Anterior cingulate cortex (tissue), 58 donors: Measurements from ENCODE around the gene ZNF514.
"Not testable (repeated sequence)": the region's sequence is repeated elsewhere in the genome, so short reads cannot be mapped to it uniquely, and the experiment has no call there.

Source experiments
- DNase-seq, 58 donors: peaks; one replicate each; lab custom pipeline; 2025; lab: John Stamatoyannopoulos, UW

ZNF514 gene

DNA sequence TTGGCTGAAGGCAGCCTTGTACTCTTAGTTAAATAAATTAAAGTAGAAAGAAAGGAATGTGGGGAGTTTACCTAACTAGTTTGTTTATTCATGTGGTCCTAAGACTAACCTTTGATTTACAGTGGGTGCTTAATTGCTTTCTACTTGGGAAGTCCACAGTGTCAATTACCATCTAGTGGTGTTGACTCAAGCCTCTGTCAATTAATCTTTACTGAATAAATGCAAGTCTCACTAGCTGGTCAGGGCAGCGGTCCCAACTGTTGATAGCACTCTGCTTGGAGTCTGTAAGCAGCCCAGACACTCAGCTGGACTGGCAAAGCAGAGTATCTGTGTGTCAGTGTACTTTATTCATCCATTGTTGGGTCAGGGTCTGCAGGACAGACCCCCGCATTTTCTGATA is 15.8 kb downstream of the ZNF514 start:
- DNase-seq: no peak

DNA sequence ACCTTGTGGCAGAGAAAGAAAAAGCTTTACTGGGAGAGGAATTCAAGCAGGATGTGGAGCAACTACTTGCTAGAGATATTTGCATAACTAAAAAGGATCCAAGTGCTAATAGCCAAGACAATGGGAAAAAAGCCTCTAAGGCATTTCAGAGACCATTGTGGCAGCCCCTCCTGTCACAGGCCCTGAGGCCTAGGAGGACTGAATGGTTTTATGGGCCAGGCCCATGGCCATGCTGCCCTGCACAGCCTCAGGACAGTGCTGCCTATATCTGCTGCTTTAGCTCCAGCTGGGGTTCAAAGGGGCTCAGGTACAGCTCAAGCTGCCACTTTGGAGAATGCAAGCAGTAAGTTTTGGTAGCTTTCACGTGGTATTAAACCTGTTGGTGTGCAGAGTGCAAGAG is 20.9 kb downstream of the ZNF514 start:
- no peak for DNase-seq

DNA sequence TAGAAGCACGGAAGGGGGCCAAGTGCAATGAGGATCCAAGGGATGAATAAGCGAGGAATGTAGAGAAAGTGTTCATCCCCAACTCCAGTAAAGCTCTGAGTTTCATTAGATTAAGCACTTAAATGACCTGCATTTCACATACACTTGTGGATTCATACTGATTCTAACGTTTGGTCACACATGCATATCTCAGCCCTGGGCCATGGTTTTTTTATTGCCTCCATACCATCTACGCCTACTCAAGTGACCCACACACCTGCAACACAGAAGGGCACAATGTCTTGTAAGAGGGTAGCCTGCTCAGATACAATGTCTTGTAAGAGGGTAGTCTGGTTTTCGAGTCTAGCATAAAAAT is 37.5 kb downstream of the ZNF514 start:
- DNase-seq: no peak

DNA sequence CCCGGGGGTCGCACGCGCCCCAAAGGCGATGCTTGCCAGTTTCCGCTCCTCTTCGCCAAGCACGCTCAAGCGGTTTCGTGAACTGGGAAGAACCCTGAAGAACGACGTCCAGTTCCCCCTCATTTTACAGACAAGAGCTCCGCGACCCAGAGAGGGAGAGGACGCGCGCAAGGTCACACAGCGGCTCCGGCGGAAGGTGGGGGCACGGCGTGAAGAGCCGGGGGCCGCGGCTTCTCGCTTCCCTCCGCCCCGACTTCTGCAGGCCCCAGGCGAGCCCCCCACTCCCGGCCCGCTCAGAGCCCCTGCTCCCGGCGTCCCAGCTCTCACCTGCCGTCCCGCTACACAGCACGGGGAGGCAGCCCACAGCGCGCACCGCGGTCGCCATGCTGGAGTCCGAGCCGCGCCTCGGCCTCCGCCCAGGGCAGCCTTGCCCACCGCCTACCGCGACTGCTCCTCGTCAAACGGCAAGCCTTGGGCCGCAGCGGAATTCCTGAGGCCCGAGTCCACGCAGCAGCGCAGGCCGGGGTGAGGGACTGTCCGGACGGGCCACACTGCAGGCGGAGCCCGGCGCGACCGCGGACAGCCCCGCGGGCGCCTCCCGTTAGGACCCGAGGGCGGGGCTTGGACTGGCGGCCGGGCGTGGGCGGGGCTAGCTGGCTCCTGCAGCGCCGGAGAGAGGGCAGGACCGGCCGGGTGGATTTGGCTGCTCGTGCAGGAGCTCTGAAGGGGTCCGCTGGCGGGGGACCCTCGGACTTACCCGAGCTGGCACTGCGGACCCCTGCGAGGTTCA is 38.0 kb downstream of the ZNF514 start, which contains the start of gene MRPS5:
Gene MRPS5, minus strand, starts transcription at position 402 of the 790 bp plus-strand sequence. Its CDS starts 17 bp downstream, at position 385.
- DNase-seq: peak; percentile 29 to 89 (median 76)

DNA sequence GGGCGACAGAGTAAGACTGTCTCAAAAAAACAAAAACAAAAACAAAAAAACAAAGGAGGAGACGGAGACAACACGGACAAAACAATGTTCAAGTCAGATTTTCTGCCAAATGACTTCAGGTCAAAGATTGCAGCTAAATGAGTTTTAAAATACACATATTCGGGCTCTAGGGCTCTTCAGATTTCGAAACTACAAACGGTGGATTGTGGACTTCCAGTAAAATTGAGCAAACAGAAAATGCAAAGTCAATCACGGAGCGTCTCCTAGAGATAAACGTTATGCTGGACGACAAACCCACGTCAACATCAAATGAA is 38.6 kb downstream of the ZNF514 start:
- DNase-seq: no peak

DNA sequence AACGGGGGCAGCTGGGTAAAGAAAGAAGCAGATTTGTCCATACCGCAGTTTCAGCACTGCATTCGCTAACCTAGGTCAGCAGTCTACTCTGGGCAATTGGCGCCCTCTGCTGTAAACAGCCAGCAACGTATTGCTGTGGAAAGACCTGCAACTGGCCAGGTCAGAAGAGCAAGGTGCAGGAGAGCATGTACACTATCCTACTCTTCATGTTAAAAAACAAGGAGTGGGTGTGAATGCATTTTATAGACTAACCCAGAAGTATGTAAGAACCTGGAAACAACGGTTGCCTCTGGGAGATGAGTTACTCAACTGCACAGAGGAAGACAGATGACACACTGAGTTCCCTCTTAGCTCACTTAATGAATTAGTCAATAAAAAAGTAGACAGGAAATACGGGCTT is 44.2 kb downstream of the ZNF514 start:
- peak in 44 of 58 donors; percentile 2 to 75 (median 36) for DNase-seq

DNA sequence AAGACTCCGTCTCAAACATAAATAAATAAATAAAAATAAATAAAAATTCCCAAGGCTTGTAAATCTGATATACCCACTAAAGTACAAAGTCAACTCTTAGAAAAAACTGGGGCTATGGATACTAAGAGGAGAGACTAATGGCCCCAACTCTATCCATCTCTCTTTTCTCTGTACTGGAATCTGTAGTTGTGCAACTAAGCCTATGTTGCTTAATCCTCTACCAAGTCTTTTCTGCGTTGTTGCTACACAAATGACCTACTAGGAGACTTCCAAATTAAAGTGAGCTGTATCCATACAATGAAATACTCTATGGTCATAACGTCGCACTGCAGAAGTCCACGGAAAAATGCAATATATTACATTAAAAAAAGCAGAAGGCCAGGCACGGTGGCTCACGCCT is 46.2 kb downstream of the ZNF514 start:
- no peak for DNase-seq

DNA sequence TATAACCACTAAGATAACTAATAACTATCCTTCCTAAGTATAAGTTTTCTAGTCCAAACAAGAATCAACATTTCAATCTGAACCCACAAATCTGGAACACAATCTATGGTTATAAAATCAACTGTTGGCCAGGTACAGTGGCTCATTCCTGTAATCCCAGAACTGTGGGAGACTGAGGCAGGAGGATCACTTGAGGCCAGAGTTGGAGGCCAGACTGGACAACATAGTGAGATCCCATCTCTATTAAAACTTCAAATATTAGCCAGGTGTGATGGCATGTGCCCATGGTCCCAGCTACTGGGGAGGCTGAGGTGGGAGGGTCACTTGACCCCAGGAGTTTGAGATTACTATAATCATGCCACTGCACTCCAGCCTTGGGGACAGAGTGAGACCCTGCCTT is 49.3 kb downstream of the ZNF514 start:
- DNase-seq: no peak

DNA sequence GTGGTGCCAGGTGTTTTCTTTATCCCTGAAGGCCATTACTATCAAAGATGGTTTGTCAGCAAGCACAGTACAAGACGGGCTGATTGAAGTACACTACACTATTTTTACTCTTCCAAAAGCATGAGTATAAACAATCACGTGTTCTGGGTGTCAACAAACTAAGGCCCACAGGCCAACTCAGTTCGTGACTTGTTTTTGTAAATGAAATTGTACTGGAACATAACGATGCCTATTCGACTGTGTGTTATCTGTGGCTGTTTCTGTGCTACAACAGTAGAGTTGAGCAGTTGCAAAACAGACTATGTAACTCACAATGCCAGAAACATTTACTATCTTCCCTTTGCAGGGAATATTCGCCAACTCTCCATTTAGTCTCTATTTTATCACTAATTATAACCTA is 50.4 kb downstream of the ZNF514 start:
- DNase-seq: no peak

DNA sequence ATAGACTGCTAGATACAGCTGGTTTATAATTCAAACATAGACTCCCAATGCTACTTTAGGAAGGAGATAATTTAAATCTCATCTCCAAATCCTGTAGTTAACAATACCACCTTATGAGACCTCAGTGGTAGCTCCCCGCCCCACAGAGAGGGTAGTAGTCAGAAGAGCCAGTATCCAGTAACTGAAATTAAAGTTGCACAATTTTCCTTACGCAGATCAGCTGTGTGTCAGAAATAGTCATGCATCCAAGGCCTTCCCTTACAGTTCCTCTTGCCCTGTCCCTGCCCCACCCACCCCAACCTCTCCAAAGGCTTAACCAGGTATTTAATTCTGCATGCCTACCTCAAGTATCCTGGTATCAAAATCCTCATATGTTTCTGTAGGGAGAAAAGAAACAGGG is 53.6 kb downstream of the ZNF514 start:
- DNase-seq: no peak

DNA sequence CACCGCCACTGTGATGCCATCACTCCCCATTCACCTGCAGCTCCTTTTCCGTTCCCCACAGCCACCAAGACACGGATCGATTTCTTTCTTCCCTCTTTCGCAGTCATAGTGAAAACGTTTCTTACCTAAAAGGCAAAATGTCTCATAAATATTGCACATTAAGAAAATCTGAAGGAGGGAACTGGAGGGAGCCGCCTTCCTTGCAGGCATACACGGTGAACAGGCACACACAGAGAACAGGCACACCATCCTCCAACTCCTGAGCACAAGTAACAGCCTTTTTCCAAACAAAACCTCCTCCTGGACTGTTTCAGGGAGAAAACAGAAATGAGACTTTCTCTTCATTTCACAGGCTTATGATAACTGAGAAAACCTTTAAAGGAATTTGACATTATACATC is 55.0 kb downstream of the ZNF514 start:
- DNase-seq: peak in 1 of 58 donors; percentile 8

DNA sequence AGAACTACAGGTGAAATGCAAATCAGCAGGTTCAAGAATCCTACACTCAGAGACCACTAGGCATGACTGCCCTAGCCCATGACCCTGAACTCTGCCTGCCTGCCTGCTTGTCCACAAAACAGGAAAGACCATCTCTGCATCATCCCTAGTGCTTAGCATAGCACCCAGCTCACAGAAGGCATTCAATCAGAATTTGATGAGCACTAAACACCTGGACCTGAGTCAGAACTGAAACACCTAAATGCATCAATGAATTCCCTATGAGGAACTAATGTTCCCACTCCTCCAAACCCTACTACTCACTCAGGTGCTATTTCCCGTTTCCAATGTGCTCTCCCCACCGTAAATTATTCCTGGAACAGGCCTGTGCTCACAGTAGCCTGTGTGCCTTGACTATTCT is 59.7 kb downstream of the ZNF514 start:
- DNase-seq: no peak

DNA sequence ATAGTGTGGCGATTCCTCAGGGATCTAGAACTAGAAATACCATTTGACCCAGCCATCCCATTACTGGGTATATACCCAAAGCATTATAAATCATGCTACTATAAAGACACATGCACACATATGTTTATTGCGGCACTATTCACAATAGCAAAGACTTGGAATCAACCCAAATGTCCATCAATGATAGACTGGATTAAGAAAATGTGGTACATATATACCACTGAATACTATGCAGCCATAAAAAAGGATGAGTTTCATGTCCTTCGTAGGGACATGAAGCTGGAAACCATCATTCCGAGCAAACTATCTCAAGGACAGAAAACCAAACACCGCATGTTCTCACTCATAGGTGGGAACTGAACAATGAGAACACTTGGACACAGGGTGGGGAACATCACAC is 61.4 kb downstream of the ZNF514 start:
- not testable (repeated sequence) for DNase-seq
